HG03159 (cell line): ENCODE measurements around the gene MMAB.

Experiments
- ATAC-seq: cut with Tn5 transposase; IDR thresholded peaks from one replicate; pipeline ENCODE4 v1.9.1; 2021; ENCODE audit warnings: mild to moderate bottlenecking, moderate library complexity; ENCODE audit not compliant: unreplicated experiment

MMAB gene

GRCh38 chr12:109560867-109561710 lies 12.2 kb downstream of the MMAB start:
- ATAC-seq, result no peak

- ATAC-seq, result no peak
Observed at GRCh38 chr12:109559601-109560000, 13.7 kb downstream of the MMAB start.

GRCh38 chr12:109559200-109559505 lies 14.2 kb downstream of the MMAB start:
- no peak for ATAC-seq

DNA sequence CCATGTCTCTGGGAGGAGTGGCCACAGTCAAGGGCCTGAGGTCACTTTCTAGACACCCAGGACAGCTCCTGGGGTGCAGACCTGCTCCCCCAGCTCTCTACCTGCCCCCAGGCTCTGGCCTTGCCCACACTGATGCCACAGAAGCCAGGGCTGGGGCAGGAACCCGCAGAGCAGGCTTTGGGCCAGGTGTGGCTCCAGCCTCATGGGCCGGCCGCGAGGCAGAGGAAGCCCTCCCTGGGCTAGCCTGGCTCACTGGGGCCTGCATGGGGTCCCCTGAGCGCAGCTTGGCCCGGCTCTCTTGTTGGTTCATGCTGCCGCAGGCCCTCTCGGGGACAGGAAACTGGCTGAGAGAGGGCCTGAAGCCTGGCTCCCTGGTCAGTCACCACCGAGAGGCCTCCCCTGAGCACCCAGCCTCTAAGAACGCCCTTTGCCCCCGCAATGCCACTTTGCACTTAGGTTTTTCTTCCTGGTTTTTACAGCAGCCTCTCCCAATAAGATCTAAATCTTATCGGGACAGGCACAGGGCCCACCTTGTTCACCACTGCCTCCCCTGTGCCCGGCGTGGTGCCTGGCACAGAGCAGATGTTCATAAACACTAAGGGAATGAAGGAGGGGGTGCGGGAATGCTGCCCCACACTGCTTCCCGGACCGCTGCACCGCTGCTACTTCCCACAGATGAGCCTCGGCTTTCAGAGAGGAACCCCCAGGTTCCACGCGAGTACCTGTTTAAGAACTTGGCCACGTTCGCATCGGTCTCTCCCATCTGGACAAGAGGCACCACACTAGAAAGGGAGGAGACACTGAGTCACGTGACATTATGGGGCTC lies 14.7 kb downstream of the MMAB start:
- ATAC-seq, result no peak

DNA sequence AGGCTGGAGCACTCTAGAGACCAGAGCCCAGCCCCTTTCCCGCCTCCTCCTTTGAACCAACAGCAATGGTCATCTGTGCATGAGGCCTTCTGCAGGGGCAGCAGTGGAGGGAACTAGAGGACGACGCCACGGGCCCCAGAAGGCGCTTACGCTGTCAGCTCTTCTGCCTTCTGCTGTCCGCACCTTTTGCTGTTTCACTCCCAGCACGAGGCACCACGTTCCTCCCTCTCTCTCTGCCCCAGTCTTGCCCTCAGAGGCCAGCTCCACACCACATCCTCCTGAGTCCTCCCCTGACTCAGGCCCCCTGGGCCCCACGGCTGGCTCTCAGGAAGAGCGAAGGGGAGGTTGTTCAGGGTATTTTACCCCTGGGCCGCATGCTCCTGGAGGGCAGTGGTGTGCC lies 15.5 kb downstream of the MMAB start:
- no peak for ATAC-seq

- no peak for ATAC-seq
Observed at GRCh38 chr12:109557200-109557599, 16.1 kb downstream of the MMAB start.

GRCh38 chr12:109555431-109556315 lies 17.6 kb downstream of the MMAB start:
- no peak for ATAC-seq

GRCh38 chr12:109554761-109555160 lies 18.5 kb downstream of the MMAB start:
- no peak for ATAC-seq

DNA sequence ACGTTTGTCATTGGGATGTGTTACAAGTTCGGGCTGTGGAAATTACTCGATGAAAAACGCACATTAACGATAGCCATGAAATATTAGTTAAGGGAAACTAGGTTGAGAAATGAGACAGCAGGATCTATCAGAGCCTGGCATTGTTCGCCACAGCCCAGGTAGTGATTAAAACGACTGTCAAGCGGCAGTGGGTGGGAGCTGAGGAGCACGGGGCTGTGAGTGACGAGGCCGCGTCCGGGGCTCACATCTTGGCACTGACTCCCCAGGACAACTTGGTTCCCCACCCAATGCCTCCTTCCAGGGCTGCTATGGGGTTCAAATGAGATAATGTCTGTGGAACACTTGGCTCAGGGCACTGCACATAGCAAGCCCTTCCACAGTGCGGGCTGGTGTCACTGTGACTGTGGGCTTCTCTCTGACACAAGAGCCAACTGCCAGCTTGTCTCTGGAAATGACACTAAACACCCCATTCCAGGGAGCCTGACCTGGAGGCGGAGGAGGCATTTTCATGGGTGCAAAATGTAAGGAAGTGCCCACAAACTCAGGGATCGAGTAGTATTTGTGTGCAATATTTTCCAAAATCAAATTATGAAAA lies 19.3 kb downstream of the MMAB start:
- ATAC-seq, result no peak

DNA sequence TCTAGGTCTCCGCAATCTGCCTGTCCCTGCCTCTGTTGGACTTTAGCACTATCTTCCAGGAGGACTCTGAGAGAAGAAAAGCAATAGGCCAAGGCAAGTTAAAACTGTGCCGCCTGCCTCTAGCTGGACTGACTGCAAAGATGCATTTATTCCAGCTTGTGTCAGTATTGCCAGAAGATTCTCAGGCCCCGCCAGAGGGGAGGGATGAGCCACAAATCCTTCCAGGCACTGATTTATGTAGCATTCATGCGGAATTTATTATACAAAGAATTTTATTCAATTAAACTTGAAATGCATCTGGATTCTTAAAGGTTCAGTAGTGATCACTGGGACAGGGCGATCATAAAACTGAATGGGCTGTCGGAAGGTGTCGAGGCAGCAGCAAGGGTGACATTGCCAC lies 19.8 kb downstream of the MMAB start:
- no peak for ATAC-seq

GRCh38 chr12:109552971-109553370 lies 20.3 kb downstream of the MMAB start:
- ATAC-seq, result no peak

DNA sequence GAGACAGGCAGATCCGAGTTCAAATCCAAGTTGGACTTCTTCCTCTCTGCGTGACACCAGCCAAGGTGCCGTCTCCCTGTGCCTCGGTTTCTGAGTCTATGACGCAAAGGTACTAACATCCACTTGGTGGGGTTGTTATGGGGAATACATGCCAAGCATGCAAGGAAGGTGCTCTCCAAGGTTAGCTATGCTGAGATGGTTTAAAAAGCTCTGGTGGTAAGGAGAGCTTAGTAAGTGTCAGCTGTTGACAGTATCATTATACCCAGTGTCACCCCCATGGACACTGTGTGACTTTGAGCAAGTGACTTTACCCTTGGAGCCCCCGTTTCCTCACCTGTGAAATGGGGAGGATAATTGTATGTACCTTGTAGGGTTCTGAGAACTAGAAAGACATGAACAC lies 22.2 kb downstream of the MMAB start:
- no peak for ATAC-seq

GRCh38 chr12:109550281-109550680 lies 23.0 kb downstream of the MMAB start:
- ATAC-seq, result no peak

DNA sequence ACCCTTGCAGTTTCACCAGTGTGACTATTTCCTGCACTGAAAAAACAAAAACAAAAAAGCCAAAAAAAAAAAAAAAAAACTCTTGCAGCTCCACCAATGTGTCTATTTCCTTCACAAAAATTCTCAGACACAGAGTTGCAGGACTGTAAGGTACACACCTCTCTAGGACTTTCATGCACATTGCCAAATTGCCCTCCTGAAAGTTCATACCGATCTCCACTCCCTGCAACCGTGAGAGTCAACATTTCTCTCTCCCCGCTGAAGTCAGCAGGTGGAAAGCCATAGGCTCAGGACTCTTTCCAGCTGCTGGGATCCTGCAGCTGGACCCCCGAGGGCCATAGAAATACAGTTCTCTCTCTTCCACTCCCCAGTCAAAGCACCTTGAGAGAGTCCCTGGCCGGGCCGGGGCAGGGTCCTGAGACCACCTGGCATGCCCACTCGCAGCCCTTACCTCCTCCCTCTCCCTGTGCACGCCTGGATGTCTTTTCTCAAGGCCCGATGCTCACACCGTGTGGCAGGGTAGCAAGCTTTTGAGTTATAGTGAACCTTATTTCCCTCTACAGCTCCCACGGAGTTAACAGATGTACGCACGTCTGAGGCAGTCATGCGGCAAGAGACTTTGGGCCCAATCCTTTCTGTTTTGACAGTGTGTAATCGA lies 23.6 kb downstream of the MMAB start:
- ATAC-seq, result no peak

DNA sequence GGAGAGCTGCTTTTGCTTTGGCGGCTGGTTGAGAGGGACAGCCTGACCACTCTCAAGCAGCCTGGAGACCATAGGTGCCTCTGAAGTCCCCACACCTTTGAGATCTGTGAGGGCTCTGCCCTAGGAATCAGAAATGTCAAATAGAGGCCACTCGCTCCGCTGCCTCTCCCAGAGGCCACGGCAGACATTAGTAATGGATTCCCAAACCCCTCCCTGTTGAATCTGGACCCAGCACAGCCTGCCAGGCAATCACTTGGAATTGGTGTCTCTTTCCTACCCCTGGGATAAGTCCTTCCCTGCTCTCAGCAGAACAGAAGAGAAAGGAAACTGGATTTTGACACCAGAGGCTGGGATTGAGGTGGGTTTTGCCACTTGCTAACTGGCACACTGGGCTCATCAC lies 25.0 kb downstream of the MMAB start:
- ATAC-seq, result no peak

DNA sequence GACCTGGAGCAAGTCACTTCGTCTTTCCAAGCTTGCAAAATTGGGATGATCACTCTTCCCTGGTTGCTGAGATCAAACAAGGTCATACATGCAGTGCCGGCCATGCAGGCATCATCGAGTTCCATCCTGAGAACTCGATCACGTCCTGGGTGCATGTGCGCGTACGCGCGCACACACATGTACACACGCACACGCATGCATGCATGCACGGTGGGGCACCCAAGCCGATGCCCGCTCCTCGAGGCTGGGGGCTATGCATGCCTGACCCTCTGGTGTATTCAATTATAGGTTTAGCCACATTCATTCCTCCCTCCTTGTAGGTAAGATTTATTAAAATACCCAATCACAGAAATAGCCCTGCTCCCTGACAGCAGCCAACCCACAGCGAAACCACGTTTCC lies 26.0 kb downstream of the MMAB start:
- no peak for ATAC-seq

DNA sequence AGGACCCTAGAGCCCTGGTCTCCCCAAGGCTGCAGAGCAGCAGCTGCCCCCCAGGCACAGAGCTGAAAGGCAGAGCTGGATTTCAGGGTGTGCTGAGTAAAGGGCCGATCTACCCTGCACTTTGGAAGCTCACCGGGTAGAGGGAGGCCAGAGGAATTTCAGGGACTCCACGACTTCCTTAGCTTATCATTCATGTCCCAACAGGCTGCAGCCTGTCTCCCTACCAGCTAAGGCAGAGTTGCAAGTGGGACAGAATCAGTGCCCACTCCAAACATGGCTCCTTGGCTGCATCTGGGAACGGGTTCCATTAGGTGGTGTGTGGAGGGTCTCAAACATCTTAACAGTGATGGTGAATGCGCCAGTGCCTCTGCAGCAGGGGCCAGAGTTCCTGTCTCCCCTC lies 27.5 kb downstream of the MMAB start:
- ATAC-seq, result no peak

DNA sequence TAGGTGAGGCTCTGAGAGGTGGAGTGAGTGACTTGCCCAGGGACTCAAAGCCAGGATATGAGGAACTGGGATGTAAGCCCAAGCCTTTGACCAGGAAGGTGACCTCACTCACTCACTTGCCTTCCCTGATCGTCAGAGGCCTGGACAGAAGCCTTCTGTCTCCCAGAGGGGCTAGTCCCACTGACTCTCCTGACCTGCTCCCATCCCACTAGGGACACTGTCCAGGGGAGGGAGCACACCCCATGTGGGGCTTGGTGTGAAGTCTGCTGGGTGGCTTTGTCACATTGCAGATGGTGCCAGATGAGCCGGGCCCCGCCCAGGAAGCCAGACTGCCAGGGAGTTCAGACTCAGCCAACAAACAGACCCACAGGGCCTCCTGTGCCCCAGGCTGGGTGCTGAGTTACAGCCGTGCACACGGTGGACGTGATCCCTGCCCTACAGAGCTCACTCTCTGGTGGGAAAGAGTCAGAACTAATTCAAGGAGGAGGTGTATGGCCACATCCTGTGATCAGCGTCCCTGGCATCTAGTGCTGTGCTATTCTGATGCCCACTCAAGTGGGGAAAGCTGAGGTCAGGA lies 28.3 kb downstream of the MMAB start:
- ATAC-seq, result no peak

DNA sequence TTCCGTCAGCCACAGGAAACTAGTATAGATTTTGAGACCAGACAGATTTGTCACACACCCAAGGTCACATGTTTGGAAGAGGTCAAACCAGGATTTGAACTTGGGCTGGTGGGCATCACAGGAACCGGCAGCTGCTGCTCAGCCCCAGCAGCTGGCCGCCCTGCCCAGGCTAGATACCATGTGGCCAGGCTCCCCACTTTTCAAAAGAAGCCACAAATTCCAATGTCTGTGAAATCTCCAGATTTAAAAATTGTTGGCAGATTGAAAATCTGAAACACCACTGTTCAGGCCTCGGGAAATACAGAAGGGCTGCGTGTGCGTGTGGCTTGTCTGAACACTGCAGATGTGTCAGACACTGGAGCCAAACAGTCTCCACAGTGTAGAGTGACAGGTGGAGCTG lies 30.4 kb downstream of the MMAB start:
- no peak for ATAC-seq

GRCh38 chr12:109542014-109542413 lies 31.3 kb downstream of the MMAB start:
- ATAC-seq, result no peak
